Liver (tissue), 9 donors: ENCODE results near the gene EYA3. TPM values are rescaled to one million over a fixed set of nuclear protein-coding genes. Genes with fewer than 3 reads are reported as not detected.

Experiments used
- DNase-seq: peaks from one replicate; pipeline ENCODE4 v3.0.0-alpha.2; 2017; ENCODE audit warnings: low spot score
- H3K27ac ChIP-seq, 2 donors: one replicate each; pipeline ENCODE4 v1.7.0; 2013; ENCODE audit warnings: inconsistent platforms in 2 of 2, low read length in 2 of 2, control low read depth in 1 of 2, low read depth in 1 of 2, mild to moderate bottlenecking in 1 of 2
- H3K27me3 ChIP-seq, 4 donors: one replicate each; pipeline versions ENCODE4 v1.6.1 to v1.7.0; 2013; ENCODE audit warnings: low read length in 3 of 4, inconsistent platforms in 1 of 4, mild to moderate bottlenecking in 1 of 4, moderate library complexity in 1 of 4; ENCODE audit not compliant: control insufficient read depth in 4 of 4, insufficient read depth in 4 of 4
- H3K36me3 ChIP-seq, 4 donors: one replicate each; pipeline versions ENCODE4 v1.6.1 to v1.7.0; 2013; ENCODE audit warnings: low read length in 3 of 4, mild to moderate bottlenecking in 3 of 4, low read depth in 1 of 4, moderate library complexity in 1 of 4; ENCODE audit not compliant: control insufficient read depth in 4 of 4, insufficient read depth in 3 of 4
- H3K4me1 ChIP-seq, 4 donors: one replicate each; pipeline versions ENCODE4 v1.6.1 to v1.7.0; 2013; ENCODE audit warnings: low read length in 3 of 4, mild to moderate bottlenecking in 3 of 4, moderate library complexity in 1 of 4; ENCODE audit not compliant: control insufficient read depth in 4 of 4, insufficient read depth in 4 of 4
- H3K4me3 ChIP-seq, 3 donors: one replicate each; pipeline versions ENCODE4 v1.6.1 to v1.7.0; 2013; ENCODE audit warnings: low read length in 3 of 3, control low read depth in 1 of 3, low read depth in 1 of 3, mild to moderate bottlenecking in 1 of 3
- H3K9ac ChIP-seq, 2 donors: one replicate each; pipeline ENCODE4 v1.7.0; 2013; ENCODE audit warnings: low read length in 2 of 2, mild to moderate bottlenecking in 2 of 2, moderate library complexity in 2 of 2, control low read depth in 1 of 2, low read depth in 1 of 2
- H3K9me3 ChIP-seq, 4 donors: one replicate each; pipeline versions ENCODE4 v1.6.1 to v1.7.0; 2013; ENCODE audit warnings: low read length in 3 of 4; ENCODE audit not compliant: control insufficient read depth in 4 of 4
- EGR1 ChIP-seq, 2 donors: IDR thresholded peaks; 2 replicates each; pipeline ENCODE4 v1.6.1; 2016 to 2018; ENCODE audit warnings: antibody characterized with exemption in 2 of 2, low read depth in 2 of 2
- FOXA1 ChIP-seq: IDR thresholded peaks from 2 replicates; pipeline ENCODE4 v1.6.1; 2016; ENCODE audit warnings: antibody characterized with exemption
- FOXA2 ChIP-seq: IDR thresholded peaks from 2 replicates; pipeline ENCODE4 v1.6.1; 2016; ENCODE audit warnings: antibody characterized with exemption
- GABPA ChIP-seq, 2 donors: IDR thresholded peaks in 1 of 2; conservative IDR thresholded peaks in 1 of 2; 2 replicates each; pipeline ENCODE4 v1.6.1; 2016; ENCODE audit warnings: antibody characterized with exemption in 2 of 2, mild to moderate bottlenecking in 1 of 2, moderate library complexity in 1 of 2
- HNF4A ChIP-seq, 2 donors: conservative IDR thresholded peaks; 2 replicates each; pipeline ENCODE4 v1.6.1; 2016; ENCODE audit warnings: antibody characterized with exemption in 2 of 2, mild to moderate bottlenecking in 2 of 2
- HNF4G ChIP-seq: IDR thresholded peaks from 2 replicates; pipeline ENCODE4 v1.6.1; 2016; ENCODE audit warnings: antibody characterized with exemption
- JUND ChIP-seq, 2 donors: IDR thresholded peaks; 2 replicates each; pipeline ENCODE4 v1.6.1; 2016; ENCODE audit warnings: antibody characterized with exemption in 2 of 2
- NR2F2 ChIP-seq: IDR thresholded peaks from 2 replicates; pipeline ENCODE4 v1.6.1; 2016; ENCODE audit warnings: antibody characterized with exemption
- RAD21 ChIP-seq, 2 donors: IDR thresholded peaks; 2 replicates each; pipeline ENCODE4 v1.6.1; 2016; ENCODE audit warnings: antibody characterized with exemption in 2 of 2, mild to moderate bottlenecking in 2 of 2
- RXRA ChIP-seq, 2 donors: IDR thresholded peaks; 2 replicates each; pipeline ENCODE4 v1.6.1; 2017 to 2018; ENCODE audit warnings: antibody characterized with exemption in 2 of 2, mild to moderate bottlenecking in 1 of 2
- SP1 ChIP-seq: IDR thresholded peaks from 2 replicates; pipeline ENCODE4 v1.6.1; 2018; ENCODE audit warnings: antibody characterized with exemption, mild to moderate bottlenecking
- TAF1 ChIP-seq: conservative IDR thresholded peaks from 2 replicates; pipeline ENCODE4 v1.6.1; 2016; ENCODE audit warnings: antibody characterized with exemption, mild to moderate bottlenecking
- YY1 ChIP-seq: IDR thresholded peaks from 2 replicates; pipeline ENCODE4 v1.6.1; 2016; ENCODE audit warnings: antibody characterized with exemption, mild to moderate bottlenecking
- WGBS: extraction: QIAGEN DNeasy Blood & Tissue Kit; methylation state at CpG from one replicate; pipeline ENCODE4 v1.1.7; 2013; 5-methylcytosine and 5-hydroxymethylcytosine counted together
- polyA plus RNA-seq, 2 donors: library from polyadenylated mRNA; stranded (reverse) in 1 of 2; unstranded in 1 of 2; fragments of 200-250 nt in 1 of 2; fragments of >200 nt in 1 of 2; fragmentation: Nextera tagmentation in 1 of 2; extraction: Ambion mirVana in 1 of 2; gene quantifications; one replicate each; pipeline versions ENCODE4 v1.2.1 to v1.2.3, GENCODE V29; 2013 to 2015
- total RNA-seq, 2 donors: library from RNA; depleted of rRNA; stranded (reverse); fragments of >200 nt; gene quantifications; one replicate each; pipeline ENCODE4 v1.2.3, GENCODE V29; 2014
- TF ChIP-seq, protein P1 (sequence below): fragments of 150-350 bp; IDR thresholded peaks from 2 replicates; pipeline ENCODE4 v1.5.1; 2017; ENCODE audit warnings: improper control_type of control experiment, low read depth, low read length; ENCODE audit not compliant: missing input control
- TF ChIP-seq, protein P2 (sequence below): IDR thresholded peaks from 2 replicates; pipeline ENCODE4 v1.6.1; 2016; ENCODE audit warnings: antibody characterized with exemption
- TF ChIP-seq, protein P3 (sequence below): IDR thresholded peaks from 2 replicates; pipeline ENCODE4 v1.6.1; 2016; ENCODE audit warnings: antibody characterized with exemption, mild to moderate bottlenecking
- TF ChIP-seq, protein P4 (sequence below): IDR thresholded peaks from 2 replicates; pipeline ENCODE4 v1.6.1; 2016; ENCODE audit warnings: antibody characterized with exemption
- TF ChIP-seq, protein P5 (sequence below): IDR thresholded peaks from 2 replicates; pipeline ENCODE4 v1.6.1; 2016; ENCODE audit warnings: antibody characterized with exemption
- donor health status: healthy.
- donor health status: healthy.
- donor health status: healthy.
- donor health status: healthy.
- donor health status: healthy.

The EYA3 gene
- total and polyA plus RNA-seq, 4 donors: 3.6 to 12.6 (median 6.0) TPM

DNA sequence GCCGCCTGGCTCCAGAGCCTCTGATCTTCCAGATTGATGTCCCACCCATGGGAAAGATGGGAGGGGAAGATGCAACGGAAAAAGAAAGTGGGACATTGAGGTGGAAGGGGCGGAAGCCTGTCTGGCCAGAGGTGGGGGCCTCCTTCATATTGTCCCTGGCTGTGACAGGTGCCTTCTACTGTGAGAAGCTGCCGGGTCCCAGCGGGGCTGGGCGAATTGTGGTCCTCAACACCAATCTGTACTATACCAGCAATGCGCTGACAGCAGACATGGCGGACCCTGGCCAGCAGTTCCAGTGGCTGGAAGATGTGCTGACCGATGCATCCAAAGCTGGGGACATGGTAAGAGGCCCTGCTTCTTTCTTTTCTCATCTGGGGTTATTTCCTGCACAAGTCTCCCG lies 134.2 kb downstream of the EYA3 start:
- H3K4me3 ChIP-seq: no peak overlapping the region
- H3K9me3 ChIP-seq: no peaks in the 10 kb centered on the region
- TF ChIP-seq, protein P1, sequence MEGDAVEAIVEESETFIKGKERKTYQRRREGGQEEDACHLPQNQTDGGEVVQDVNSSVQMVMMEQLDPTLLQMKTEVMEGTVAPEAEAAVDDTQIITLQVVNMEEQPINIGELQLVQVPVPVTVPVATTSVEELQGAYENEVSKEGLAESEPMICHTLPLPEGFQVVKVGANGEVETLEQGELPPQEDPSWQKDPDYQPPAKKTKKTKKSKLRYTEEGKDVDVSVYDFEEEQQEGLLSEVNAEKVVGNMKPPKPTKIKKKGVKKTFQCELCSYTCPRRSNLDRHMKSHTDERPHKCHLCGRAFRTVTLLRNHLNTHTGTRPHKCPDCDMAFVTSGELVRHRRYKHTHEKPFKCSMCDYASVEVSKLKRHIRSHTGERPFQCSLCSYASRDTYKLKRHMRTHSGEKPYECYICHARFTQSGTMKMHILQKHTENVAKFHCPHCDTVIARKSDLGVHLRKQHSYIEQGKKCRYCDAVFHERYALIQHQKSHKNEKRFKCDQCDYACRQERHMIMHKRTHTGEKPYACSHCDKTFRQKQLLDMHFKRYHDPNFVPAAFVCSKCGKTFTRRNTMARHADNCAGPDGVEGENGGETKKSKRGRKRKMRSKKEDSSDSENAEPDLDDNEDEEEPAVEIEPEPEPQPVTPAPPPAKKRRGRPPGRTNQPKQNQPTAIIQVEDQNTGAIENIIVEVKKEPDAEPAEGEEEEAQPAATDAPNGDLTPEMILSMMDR: no peak
- TF ChIP-seq, protein P2, sequence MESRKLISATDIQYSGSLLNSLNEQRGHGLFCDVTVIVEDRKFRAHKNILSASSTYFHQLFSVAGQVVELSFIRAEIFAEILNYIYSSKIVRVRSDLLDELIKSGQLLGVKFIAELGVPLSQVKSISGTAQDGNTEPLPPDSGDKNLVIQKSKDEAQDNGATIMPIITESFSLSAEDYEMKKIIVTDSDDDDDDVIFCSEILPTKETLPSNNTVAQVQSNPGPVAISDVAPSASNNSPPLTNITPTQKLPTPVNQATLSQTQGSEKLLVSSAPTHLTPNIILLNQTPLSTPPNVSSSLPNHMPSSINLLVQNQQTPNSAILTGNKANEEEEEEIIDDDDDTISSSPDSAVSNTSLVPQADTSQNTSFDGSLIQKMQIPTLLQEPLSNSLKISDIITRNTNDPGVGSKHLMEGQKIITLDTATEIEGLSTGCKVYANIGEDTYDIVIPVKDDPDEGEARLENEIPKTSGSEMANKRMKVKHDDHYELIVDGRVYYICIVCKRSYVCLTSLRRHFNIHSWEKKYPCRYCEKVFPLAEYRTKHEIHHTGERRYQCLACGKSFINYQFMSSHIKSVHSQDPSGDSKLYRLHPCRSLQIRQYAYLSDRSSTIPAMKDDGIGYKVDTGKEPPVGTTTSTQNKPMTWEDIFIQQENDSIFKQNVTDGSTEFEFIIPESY: no peak
- TF ChIP-seq TAF1 (no peak), FOXA1 (no peak), GABPA (IDR thresholded peaks at IDR 0.05 in 1 of 2, conservative IDR thresholded peaks at IDR 0.05 in 1 of 2) (no peak), HNF4G (no peak), RAD21 (IDR thresholded peaks at IDR 0.05) (no peak), YY1 (no peak), EGR1 (IDR thresholded peaks at IDR 0.05; ENCODE audit: low read depth in 2 of 2) (no peak), RXRA (IDR thresholded peaks at IDR 0.05) (no peak), JUND (IDR thresholded peaks at IDR 0.05) (no peak), HNF4A (conservative IDR thresholded peaks at IDR 0.05) (no peak), SP1 (no peak), FOXA2 (no peak), NR2F2 (no peak)
- TF ChIP-seq, protein P3, sequence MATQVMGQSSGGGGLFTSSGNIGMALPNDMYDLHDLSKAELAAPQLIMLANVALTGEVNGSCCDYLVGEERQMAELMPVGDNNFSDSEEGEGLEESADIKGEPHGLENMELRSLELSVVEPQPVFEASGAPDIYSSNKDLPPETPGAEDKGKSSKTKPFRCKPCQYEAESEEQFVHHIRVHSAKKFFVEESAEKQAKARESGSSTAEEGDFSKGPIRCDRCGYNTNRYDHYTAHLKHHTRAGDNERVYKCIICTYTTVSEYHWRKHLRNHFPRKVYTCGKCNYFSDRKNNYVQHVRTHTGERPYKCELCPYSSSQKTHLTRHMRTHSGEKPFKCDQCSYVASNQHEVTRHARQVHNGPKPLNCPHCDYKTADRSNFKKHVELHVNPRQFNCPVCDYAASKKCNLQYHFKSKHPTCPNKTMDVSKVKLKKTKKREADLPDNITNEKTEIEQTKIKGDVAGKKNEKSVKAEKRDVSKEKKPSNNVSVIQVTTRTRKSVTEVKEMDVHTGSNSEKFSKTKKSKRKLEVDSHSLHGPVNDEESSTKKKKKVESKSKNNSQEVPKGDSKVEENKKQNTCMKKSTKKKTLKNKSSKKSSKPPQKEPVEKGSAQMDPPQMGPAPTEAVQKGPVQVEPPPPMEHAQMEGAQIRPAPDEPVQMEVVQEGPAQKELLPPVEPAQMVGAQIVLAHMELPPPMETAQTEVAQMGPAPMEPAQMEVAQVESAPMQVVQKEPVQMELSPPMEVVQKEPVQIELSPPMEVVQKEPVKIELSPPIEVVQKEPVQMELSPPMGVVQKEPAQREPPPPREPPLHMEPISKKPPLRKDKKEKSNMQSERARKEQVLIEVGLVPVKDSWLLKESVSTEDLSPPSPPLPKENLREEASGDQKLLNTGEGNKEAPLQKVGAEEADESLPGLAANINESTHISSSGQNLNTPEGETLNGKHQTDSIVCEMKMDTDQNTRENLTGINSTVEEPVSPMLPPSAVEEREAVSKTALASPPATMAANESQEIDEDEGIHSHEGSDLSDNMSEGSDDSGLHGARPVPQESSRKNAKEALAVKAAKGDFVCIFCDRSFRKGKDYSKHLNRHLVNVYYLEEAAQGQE: no peak
- TF ChIP-seq, protein P4, sequence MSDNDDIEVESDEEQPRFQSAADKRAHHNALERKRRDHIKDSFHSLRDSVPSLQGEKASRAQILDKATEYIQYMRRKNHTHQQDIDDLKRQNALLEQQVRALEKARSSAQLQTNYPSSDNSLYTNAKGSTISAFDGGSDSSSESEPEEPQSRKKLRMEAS: no peak
- TF ChIP-seq, protein P5, sequence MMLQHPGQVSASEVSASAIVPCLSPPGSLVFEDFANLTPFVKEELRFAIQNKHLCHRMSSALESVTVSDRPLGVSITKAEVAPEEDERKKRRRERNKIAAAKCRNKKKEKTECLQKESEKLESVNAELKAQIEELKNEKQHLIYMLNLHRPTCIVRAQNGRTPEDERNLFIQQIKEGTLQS: no peak
- no peak overlapping the region for H3K9ac ChIP-seq
- H3K36me3 ChIP-seq: no peaks in the 10 kb centered on the region
- H3K27ac ChIP-seq: no peak overlapping the region
- WGBS: 95% methylated on average over 10 of the region's 10 CpGs
- peaks cover 1 to 40% (median 31%) of the 10 kb centered on the region in 4 donors for H3K4me1 ChIP-seq
- no peak for DNase-seq
- H3K27me3 ChIP-seq: no peaks in the 10 kb centered on the region
